Adipocyte (in vitro differentiated cells): ENCODE results near the gene SKIL.

Source experiments
- DNase-seq: peaks from one replicate; pipeline ENCODE4 v3.0.0-alpha.2; 2015; ENCODE audit warnings: low read depth
- H3K27me3 ChIP-seq: replicated peaks from 2 replicates; pipeline ENCODE4 v1.7.0; 2013; ENCODE audit warnings: mild to moderate bottlenecking, low read length, moderate library complexity; ENCODE audit not compliant: control insufficient read depth, insufficient read depth
- H3K36me3 ChIP-seq: 2 replicates; pipeline ENCODE4 v1.7.0; 2013; ENCODE audit warnings: low read length, mild to moderate bottlenecking, moderate library complexity; ENCODE audit not compliant: control insufficient read depth, insufficient read depth, severe bottlenecking
- H3K4me1 ChIP-seq: 2 replicates; pipeline ENCODE4 v1.7.0; 2013; ENCODE audit warnings: mild to moderate bottlenecking, low read length, moderate library complexity; ENCODE audit not compliant: control insufficient read depth, insufficient read depth
- H3K4me3 ChIP-seq: 2 replicates; pipeline ENCODE4 v1.7.0; 2013; ENCODE audit warnings: mild to moderate bottlenecking, low read length, moderate library complexity
- H3K9ac ChIP-seq: 2 replicates; pipeline ENCODE4 v1.7.0; 2013; ENCODE audit warnings: mild to moderate bottlenecking, low read length, moderate library complexity
- H3K9me3 ChIP-seq: 2 replicates; pipeline ENCODE4 v1.7.0; 2013; ENCODE audit warnings: mild to moderate bottlenecking, low read length, moderate library complexity; ENCODE audit not compliant: control insufficient read depth

SKIL gene

GRCh38 chr3:170363471-170363994, 6.0 kb downstream of the SKIL start:
- Histone ChIP-seq H3K4me1 (peaks cover 53% of the 10 kb centered on the region), H3K9me3 (no peaks in the 10 kb centered on the region), H3K4me3 (no peak overlapping the region), H3K27me3 (no peaks in the 10 kb centered on the region), H3K9ac (no peak overlapping the region), H3K36me3 (peaks cover 9% of the 10 kb centered on the region)
- no peak for DNase-seq

- H3K36me3 ChIP-seq = peaks cover 9% of the 10 kb centered on the region
- no peak for DNase-seq
- no peak overlapping the region for H3K9ac ChIP-seq
- H3K4me1 ChIP-seq = peaks cover 41% of the 10 kb centered on the region
- no peaks in the 10 kb centered on the region for H3K27me3 ChIP-seq
- H3K4me3 ChIP-seq = peak overlapping the region; percentile 26
- H3K9me3 ChIP-seq = no peaks in the 10 kb centered on the region
Measured at GRCh38 chr3:170364965-170365364, 7.5 kb downstream of the SKIL start.

- DNase-seq = no peak
- Histone ChIP-seq H3K4me3 (no peak overlapping the region), H3K4me1 (peaks cover 28% of the 10 kb centered on the region), H3K9me3 (no peaks in the 10 kb centered on the region), H3K36me3 (peaks cover 3% of the 10 kb centered on the region), H3K9ac (no peak overlapping the region), H3K27me3 (no peaks in the 10 kb centered on the region)
Measured at GRCh38 chr3:170367797-170368196, 10.3 kb downstream of the SKIL start.

GRCh38 chr3:170368921-170369320, 11.4 kb downstream of the SKIL start:
- H3K9me3 ChIP-seq = no peaks in the 10 kb centered on the region
- peaks cover 26% of the 10 kb centered on the region for H3K4me1 ChIP-seq
- no peaks in the 10 kb centered on the region for H3K27me3 ChIP-seq
- no peak overlapping the region for H3K4me3 ChIP-seq
- peak; percentile 44 for DNase-seq
- no peak overlapping the region for H3K9ac ChIP-seq
- peaks cover 8% of the 10 kb centered on the region for H3K36me3 ChIP-seq

- peak; percentile 59 for DNase-seq
- Histone ChIP-seq H3K4me3 (peak overlapping the region; percentile 20), H3K27me3 (no peaks in the 10 kb centered on the region), H3K9me3 (no peaks in the 10 kb centered on the region), H3K4me1 (peaks cover 13% of the 10 kb centered on the region), H3K36me3 (peaks cover 19% of the 10 kb centered on the region), H3K9ac (no peak overlapping the region)
Measured at GRCh38 chr3:170372190-170372879, 14.8 kb downstream of the SKIL start.

- peaks cover 4% of the 10 kb centered on the region for H3K9me3 ChIP-seq
- no peak overlapping the region for H3K4me3 ChIP-seq
- H3K9ac ChIP-seq = no peak overlapping the region
- peak; percentile 63 for DNase-seq
- peaks cover 68% of the 10 kb centered on the region for H3K36me3 ChIP-seq
- H3K4me1 ChIP-seq = peaks cover 5% of the 10 kb centered on the region
- no peaks in the 10 kb centered on the region for H3K27me3 ChIP-seq
Measured at GRCh38 chr3:170383567-170383966, 26.1 kb downstream of the SKIL start.

- Histone ChIP-seq H3K4me1 (peaks cover 5% of the 10 kb centered on the region), H3K4me3 (no peak overlapping the region), H3K9me3 (peaks cover 4% of the 10 kb centered on the region), H3K27me3 (no peaks in the 10 kb centered on the region), H3K36me3 (peaks cover 74% of the 10 kb centered on the region), H3K9ac (no peak overlapping the region)
- no peak for DNase-seq
Measured at GRCh38 chr3:170386468-170386867, 29.0 kb downstream of the SKIL start.

GRCh38 chr3:170387950-170388349, 30.4 kb downstream of the SKIL start:
- Histone ChIP-seq H3K4me1 (peaks cover 5% of the 10 kb centered on the region), H3K36me3 (peaks cover 79% of the 10 kb centered on the region), H3K9ac (no peak overlapping the region), H3K4me3 (no peak overlapping the region), H3K9me3 (peaks cover 4% of the 10 kb centered on the region), H3K27me3 (no peaks in the 10 kb centered on the region)
- peak; percentile 67 for DNase-seq

- DNase-seq = no peak
- H3K9me3 ChIP-seq = peaks cover 4% of the 10 kb centered on the region
- H3K36me3 ChIP-seq = peaks cover 65% of the 10 kb centered on the region
- H3K4me1 ChIP-seq = no peaks in the 10 kb centered on the region
- no peak overlapping the region for H3K4me3 ChIP-seq
- H3K9ac ChIP-seq = no peak overlapping the region
- no peaks in the 10 kb centered on the region for H3K27me3 ChIP-seq
Measured at GRCh38 chr3:170391108-170391507, 33.6 kb downstream of the SKIL start.

- no peak for DNase-seq
- no peaks in the 10 kb centered on the region for H3K27me3 ChIP-seq
- H3K4me1 ChIP-seq = no peaks in the 10 kb centered on the region
- H3K4me3 ChIP-seq = no peak overlapping the region
- peaks cover 25% of the 10 kb centered on the region for H3K36me3 ChIP-seq
- H3K9ac ChIP-seq = no peak overlapping the region
- no peaks in the 10 kb centered on the region for H3K9me3 ChIP-seq
Measured at GRCh38 chr3:170397685-170398084, 40.2 kb downstream of the SKIL start.

- Histone ChIP-seq H3K9me3 (no peaks in the 10 kb centered on the region), H3K4me1 (no peaks in the 10 kb centered on the region), H3K9ac (no peak overlapping the region), H3K27me3 (no peaks in the 10 kb centered on the region), H3K36me3 (no peaks in the 10 kb centered on the region), H3K4me3 (no peak overlapping the region)
- no peak for DNase-seq
Measured at GRCh38 chr3:170405101-170405500, 47.6 kb downstream of the SKIL start.
